GM19240 (cell line): Measurements from ENCODE around the gene SKIDA1.

ENCODE experiments used
- DNase-seq: peaks from one replicate; pipeline ENCODE4 v3.0.0; 2011; ENCODE audit warnings: low spot score; ENCODE audit not compliant: insufficient read length

SKIDA1 gene

GRCh38 chr10:21502348-21502740 is 23.1 kb downstream of the SKIDA1 start:
- DNase-seq: no peak

GRCh38 chr10:21501731-21502347 is 23.6 kb downstream of the SKIDA1 start:
- DNase-seq: no peak

GRCh38 chr10:21501091-21501490 is 24.4 kb downstream of the SKIDA1 start:
- DNase-seq: no peak

GRCh38 chr10:21500578-21500910 is 24.9 kb downstream of the SKIDA1 start:
- no peak for DNase-seq

GRCh38 chr10:21499701-21500577 is 25.5 kb downstream of the SKIDA1 start:
- DNase-seq: no peak

GRCh38 chr10:21498986-21499385 is 26.5 kb downstream of the SKIDA1 start:
- no peak for DNase-seq

GRCh38 chr10:21498377-21498776 is 27.1 kb downstream of the SKIDA1 start:
- DNase-seq: no peak

- no peak for DNase-seq
These were observed 28.2 kb downstream of the SKIDA1 start for GRCh38 chr10:21497177-21497807.

GRCh38 chr10:21496343-21497176 is 28.9 kb downstream of the SKIDA1 start:
- no peak for DNase-seq

GRCh38 chr10:21495752-21496342 is 29.6 kb downstream of the SKIDA1 start:
- peak; percentile 85 for DNase-seq

- no peak for DNase-seq
These were observed 30.3 kb downstream of the SKIDA1 start for GRCh38 chr10:21495002-21495751.

GRCh38 chr10:21494191-21495001 is 31.1 kb downstream of the SKIDA1 start:
- DNase-seq: no peak

- DNase-seq: no peak
These were observed 31.7 kb downstream of the SKIDA1 start for GRCh38 chr10:21493784-21494183.

- no peak for DNase-seq
These were observed 33.1 kb downstream of the SKIDA1 start for GRCh38 chr10:21492421-21492820.

GRCh38 chr10:21490711-21491105 is 34.8 kb downstream of the SKIDA1 start:
- DNase-seq: no peak

GRCh38 chr10:21490028-21490710 is 35.3 kb downstream of the SKIDA1 start:
- DNase-seq: no peak

GRCh38 chr10:21488957-21489446 is 36.5 kb downstream of the SKIDA1 start:
- DNase-seq: no peak

GRCh38 chr10:21488246-21488956 is 37.1 kb downstream of the SKIDA1 start:
- DNase-seq: no peak
